SU-DHL-6 (cell line): Measurements from ENCODE around the gene SPRED2.

Experiments
- H2AFZ ChIP-seq: fragments of 200-600 bp; sonication (generic); 2 replicates; pipeline ENCODE4 v1.6.1; 2014; ENCODE audit warnings: low read depth, mild to moderate bottlenecking, moderate library complexity, mixed read lengths, antibody characterized with exemption, low read length; ENCODE audit not compliant: severe bottlenecking
- H3F3A ChIP-seq: fragments of 200-600 bp; shearing (Covaris generic); 2 replicates; pipeline ENCODE4 v1.6.0; 2016; ENCODE audit warnings: antibody characterized with exemption, mild to moderate bottlenecking; ENCODE audit not compliant: insufficient read depth
- H3K27ac ChIP-seq: fragments of 200-600 bp; sonication (generic); 2 replicates; pipeline ENCODE4 v1.5.1; 2016; ENCODE audit warnings: low read depth, mild to moderate bottlenecking, low read length, moderate library complexity, mixed read lengths
- H3K27me3 ChIP-seq: fragments of 200-600 bp; sonication (generic), shearing (Covaris generic); 2 replicates; pipeline ENCODE4 v1.6.0; 2014; ENCODE audit warnings: mild to moderate bottlenecking, low read length
- H3K36me3 ChIP-seq: fragments of 200-600 bp; sonication (generic); 2 replicates; pipeline ENCODE4 v1.6.1; 2014; ENCODE audit warnings: mild to moderate bottlenecking, low read length, mixed read lengths
- H3K4me2 ChIP-seq: fragments of 300-600, 200-600 bp; shearing (Covaris generic), sonication (generic); 2 replicates; pipeline ENCODE4 v1.6.0; 2014; ENCODE audit warnings: low read length, low read depth, mild to moderate bottlenecking; ENCODE audit not compliant: poor library complexity, severe bottlenecking
- H3K4me3 ChIP-seq: fragments of 200-600 bp; sonication (generic); 2 replicates; pipeline ENCODE4 v1.5.1; 2014; ENCODE audit warnings: antibody characterized with exemption, low read length, mild to moderate bottlenecking, mixed read lengths; ENCODE audit not compliant: insufficient read depth, poor library complexity, severe bottlenecking
- H3K79me2 ChIP-seq: fragments of 200-600 bp; sonication (generic); 2 replicates; pipeline ENCODE4 v1.6.1; 2014; ENCODE audit warnings: mild to moderate bottlenecking, low read length, moderate library complexity; ENCODE audit not compliant: insufficient read depth
- H3K9ac ChIP-seq: fragments of 200-600 bp; sonication (generic); 2 replicates; pipeline ENCODE4 v1.7.0; 2014; ENCODE audit warnings: mild to moderate bottlenecking, low read length
- H3K9me2 ChIP-seq: fragments of 200-600 bp; sonication (generic); replicated peaks from 2 replicates; pipeline ENCODE4 v1.6.1; 2014; ENCODE audit warnings: low read length; ENCODE audit not compliant: insufficient read depth
- H3K9me3 ChIP-seq: fragments of 200-600 bp; sonication (generic); 2 replicates; pipeline ENCODE4 v1.6.1; 2014; ENCODE audit warnings: low read length, mixed read lengths; ENCODE audit not compliant: insufficient read depth
- H4K20me1 ChIP-seq: fragments of 200-600 bp; sonication (generic); 2 replicates; pipeline ENCODE4 v1.6.1; 2014; ENCODE audit warnings: low read depth, mild to moderate bottlenecking, antibody characterized with exemption, low read length, moderate library complexity, mixed read lengths
- CTCF ChIP-seq: fragments of 200-600 bp; sonication (generic); IDR thresholded peaks from one replicate; pipeline ENCODE4 v1.5.1; 2017; ENCODE audit warnings: antibody characterized with exemption, mild to moderate bottlenecking, low read length, moderate library complexity; ENCODE audit not compliant: insufficient read depth, poor library complexity, severe bottlenecking
- EZH2phosphoT487 ChIP-seq: fragments of 200-600 bp; sonication (generic), shearing (Covaris generic); conservative IDR thresholded peaks from 2 replicates; pipeline ENCODE4 v1.6.1; 2018; ENCODE audit warnings: mild to moderate bottlenecking, antibody characterized with exemption, low read length, moderate library complexity, mixed read lengths

Gene SPRED2

GRCh38 chr2:65268957-65269356 lies 163.4 kb downstream of the SPRED2 start:
- H3K9me2 ChIP-seq: no peaks in the 10 kb centered on the region
- H3K9me3 ChIP-seq: no peaks in the 10 kb centered on the region
- H3K27me3 ChIP-seq: no peaks in the 10 kb centered on the region
- H3F3A ChIP-seq: peaks cover 26% of the 10 kb centered on the region
- no peak overlapping the region for H3K9ac ChIP-seq
- no peak overlapping the region for H2AFZ ChIP-seq
- H4K20me1 ChIP-seq: no peaks in the 10 kb centered on the region; the same call in 1 of the 2 replicates
- H3K36me3 ChIP-seq: peaks cover 61% of the 10 kb centered on the region
- no peak overlapping the region for H3K27ac ChIP-seq
- no peak overlapping the region for H3K4me3 ChIP-seq
- no peak overlapping the region for H3K4me2 ChIP-seq
- H3K79me2 ChIP-seq: 0 out of 2 replicates have a peak, but pooled peaks cover 9% of the 10 kb centered on the region
- TF ChIP-seq CTCF: no peak
- no peak for TF ChIP-seq EZH2phosphoT487

- Histone ChIP-seq H3K36me3 (peaks cover 62% of the 10 kb centered on the region), H3K9me3 (no peaks in the 10 kb centered on the region), H3K9ac (no peak overlapping the region), H2AFZ (no peak overlapping the region), H3K79me2 (peaks cover 16% of the 10 kb centered on the region), H3K9me2 (no peaks in the 10 kb centered on the region), H3K4me3 (no peak overlapping the region), H4K20me1 (peaks cover 4% of the 10 kb centered on the region; the same call in 1 of the 2 replicates), H3K27ac (no peak overlapping the region), H3F3A (peaks cover 24% of the 10 kb centered on the region), H3K4me2 (no peak overlapping the region), H3K27me3 (no peaks in the 10 kb centered on the region)
- no peak for TF ChIP-seq CTCF
- TF ChIP-seq EZH2phosphoT487: no peak
Measured at GRCh38 chr2:65267008-65267407, 165.4 kb downstream of the SPRED2 start.

- H4K20me1 ChIP-seq: peaks cover 4% of the 10 kb centered on the region; the same call in 1 of the 2 replicates
- no peak overlapping the region for H2AFZ ChIP-seq
- peaks cover 26% of the 10 kb centered on the region for H3K79me2 ChIP-seq
- no peak overlapping the region for H3K9ac ChIP-seq
- TF ChIP-seq CTCF (no peak), EZH2phosphoT487 (no peak)
- peaks cover 16% of the 10 kb centered on the region; the same call in 1 of the 2 replicates for H3F3A ChIP-seq
- H3K9me3 ChIP-seq: no peaks in the 10 kb centered on the region
- no peaks in the 10 kb centered on the region for H3K9me2 ChIP-seq
- H3K4me2 ChIP-seq: no peak overlapping the region
- H3K36me3 ChIP-seq: peaks cover 59% of the 10 kb centered on the region
- H3K27me3 ChIP-seq: no peaks in the 10 kb centered on the region
- no peak overlapping the region for H3K4me3 ChIP-seq
- no peak overlapping the region for H3K27ac ChIP-seq
Measured at GRCh38 chr2:65265671-65266045, 166.7 kb downstream of the SPRED2 start.
